HepG2 (cell line): Measurements from ENCODE around the gene MXI1. TPM values are rescaled to one million over a fixed set of nuclear protein-coding genes. Genes with fewer than 3 reads are reported as not detected.

Source experiments
- ATF1 ChIP-seq: IDR thresholded peaks from 2 replicates; pipeline ENCODE4 v1.6.1; 2016; ENCODE audit warnings: mild to moderate bottlenecking, control low read depth
- BRCA1 ChIP-seq: sonication (generic); formaldehyde crosslinking; IDR thresholded peaks from 2 replicates; pipeline ENCODE4 v1.4.0; 2020; ENCODE audit warnings: missing genetic modification reagents
- CBFB ChIP-seq: sonication (generic); formaldehyde crosslinking; IDR thresholded peaks from 2 replicates; pipeline ENCODE4 v1.4.0; 2020; ENCODE audit warnings: missing genetic modification reagents
- CREM ChIP-seq, 2 experiments: sonication (generic) in 1 of 2; formaldehyde crosslinking in 1 of 2; IDR thresholded peaks; 2 replicates each; pipeline versions ENCODE4 v1.4.0 to v1.6.1; 2016 to 2020; ENCODE audit warnings: antibody characterized with exemption in 1 of 2, mild to moderate bottlenecking in 1 of 2, missing genetic modification reagents in 1 of 2
- ELF1 ChIP-seq: sonication (generic); formaldehyde crosslinking; IDR thresholded peaks from 2 replicates; pipeline ENCODE4 v1.4.0; 2020; ENCODE audit warnings: missing genetic modification reagents
- ELF3 ChIP-seq: IDR thresholded peaks from 2 replicates; pipeline ENCODE4 v1.6.1; 2016; ENCODE audit warnings: missing genetic modification reagents, missing compliant biosample characterization
- GATAD1 ChIP-seq: IDR thresholded peaks from 2 replicates; pipeline ENCODE4 v1.6.1; 2016; ENCODE audit warnings: missing genetic modification reagents, missing compliant biosample characterization
- HNRNPLL ChIP-seq: fragments of 200-400 bp; formaldehyde crosslinking; IDR thresholded peaks from 2 replicates; pipeline ENCODE4 v1.6.1; 2017; ENCODE audit warnings: mild to moderate bottlenecking, low read depth, low read length; ENCODE audit not compliant: poor library complexity, severe bottlenecking
- MED1 ChIP-seq: sonication (generic); formaldehyde crosslinking; IDR thresholded peaks from 2 replicates; pipeline ENCODE4 v1.4.0; 2020; ENCODE audit warnings: missing genetic modification reagents
- MLX ChIP-seq: IDR thresholded peaks from 2 replicates; pipeline ENCODE4 v1.6.1; 2016
- NAIF1 ChIP-seq: sonication (generic); formaldehyde crosslinking; IDR thresholded peaks from 2 replicates; pipeline ENCODE4 v1.5.0; 2020; ENCODE audit warnings: mild to moderate bottlenecking, missing genetic modification reagents, borderline replicate concordance
- RFXANK ChIP-seq: IDR thresholded peaks from 2 replicates; pipeline ENCODE4 v1.6.1; 2016
- RXRA ChIP-seq: sonication (generic); formaldehyde crosslinking; IDR thresholded peaks from 2 replicates; pipeline ENCODE4 v1.5.1; 2020; ENCODE audit warnings: missing genetic modification reagents
- SOX6 ChIP-seq, 2 experiments: fragments of 450-650 bp in 1 of 2; sonication (generic) in 1 of 2; formaldehyde crosslinking in 1 of 2; IDR thresholded peaks; 2 replicates each; pipeline versions ENCODE4 v1.4.0 to v1.6.1; 2017 to 2020; ENCODE audit warnings: antibody characterized with exemption in 1 of 2, mild to moderate bottlenecking in 1 of 2, missing genetic modification reagents in 1 of 2
- SP4 ChIP-seq: sonication (generic); formaldehyde crosslinking; IDR thresholded peaks from 2 replicates; pipeline ENCODE4 v1.8.1; 2023; ENCODE audit warnings: mild to moderate bottlenecking, missing genetic modification reagents
- SUZ12 ChIP-seq: fragments of 150-350 bp; IDR thresholded peaks from 2 replicates; pipeline ENCODE4 v1.6.1; 2014; ENCODE audit warnings: low read depth, low read length
- THAP11 ChIP-seq: IDR thresholded peaks from 2 replicates; pipeline ENCODE4 v1.6.1; 2016; ENCODE audit warnings: missing biosample characterization, missing genetic modification reagents
- THAP7 ChIP-seq: sonication (generic); formaldehyde crosslinking; IDR thresholded peaks from 2 replicates; pipeline ENCODE4 v1.8.1; 2023; ENCODE audit warnings: mild to moderate bottlenecking, missing genetic modification reagents
- UBTF ChIP-seq: sonication (generic); formaldehyde crosslinking; IDR thresholded peaks from 2 replicates; pipeline ENCODE4 v1.4.0; 2020; ENCODE audit warnings: mild to moderate bottlenecking, missing genetic modification reagents
- ZFP90 ChIP-seq: sonication (generic); formaldehyde crosslinking; IDR thresholded peaks from 2 replicates; pipeline ENCODE4 v1.8.0; 2022; ENCODE audit warnings: missing genetic modification reagents, mild to moderate bottlenecking, inconsistent platforms, borderline replicate concordance
- ZNF207 ChIP-seq: fragments of 450-650 bp; IDR thresholded peaks from 2 replicates; pipeline ENCODE4 v1.6.1; 2016; ENCODE audit warnings: antibody characterized with exemption, borderline replicate concordance
- ZNF687 ChIP-seq: sonication (generic); formaldehyde crosslinking; IDR thresholded peaks from 2 replicates; pipeline ENCODE4 v1.5.1; 2020; ENCODE audit warnings: mild to moderate bottlenecking, missing genetic modification reagents, moderate library complexity
- ZSCAN22 ChIP-seq: sonication (generic); formaldehyde crosslinking; IDR thresholded peaks from 2 replicates; pipeline ENCODE4 v1.4.0; 2020; ENCODE audit warnings: mild to moderate bottlenecking, missing genetic modification reagents
- polyA plus RNA-seq, 8 experiments: library from polyadenylated mRNA; depleted of rRNA in 3 of 8; stranded (reverse) in 7 of 8; unstranded in 1 of 8; fragments of >200 nt; fragmentation: Illumina TruSeq in 4 of 8; extraction: Trizol in 4 of 8; gene quantifications; 2 replicates each; pipeline versions ENCODE4 v1.2.1 to v1.2.3, GENCODE V29; 2011 to 2016; ENCODE audit warnings: low read depth in 4 of 8, missing spikeins in 1 of 8, mixed read lengths in 1 of 8; ENCODE audit not compliant: insufficient read depth in 1 of 8
- total RNA-seq, 5 experiments: library from RNA; depleted of rRNA; stranded (reverse); fragments of >200 nt; fragmentation: Illumina TruSeq; extraction: Trizol; gene quantifications; 2 replicates each; pipeline ENCODE4 v1.2.3, GENCODE V29; 2016; ENCODE audit warnings: low read depth in 1 of 5

The MXI1 gene
- total and polyA plus RNA-seq, 2 of the 13 experiments (the other 11 are each of a cell fraction or from before 2014, with no cell fraction given) = 6.6 to 22.0 TPM

GRCh38 chr10:110225756-110226542 is 18.5 kb downstream of the MXI1 start (continued):
- TF ChIP-seq ZNF687 (CRISPR knock-in tag) = peak; percentile 47; the same call in 1 of the 2 replicates
- TF ChIP-seq THAP11 (CRISPR knock-in tag) = peak; percentile 96
- peak; percentile 98 for TF ChIP-seq HNRNPLL
- 0 out of 2 replicates have a peak, but pooled peaks have one; percentile 22 for TF ChIP-seq CBFB
- TF ChIP-seq SOX6 (IDR thresholded peaks at IDR 0.05) = no peak
- TF ChIP-seq SOX6 (CRISPR knock-in tag; IDR thresholded peaks at IDR 0.05) = peak; percentile 18; the same call in 1 of the 2 replicates
- peak; percentile 97 for TF ChIP-seq NAIF1 (CRISPR knock-in tag)
- 0 out of 2 replicates have a peak, but pooled peaks have one; percentile 57 for TF ChIP-seq BRCA1
- TF ChIP-seq SUZ12 = peak; percentile 78
- peak; percentile 50 for TF ChIP-seq UBTF
- no peak for TF ChIP-seq THAP7 (CRISPR knock-in tag)
- peak; percentile 48 for TF ChIP-seq GATAD1 (CRISPR knock-in tag)
- TF ChIP-seq MLX (CRISPR knock-in tag) = no peak
- peak; percentile 76 for TF ChIP-seq ATF1 (CRISPR knock-in tag)
- peak; percentile 84 for TF ChIP-seq ELF1 (CRISPR knock-in tag)
- TF ChIP-seq ZSCAN22 = no peak
- no peak for TF ChIP-seq ZNF207
- TF ChIP-seq SP4 (CRISPR knock-in tag) = peak; percentile 75
- no peak for TF ChIP-seq RFXANK (CRISPR knock-in tag)
- TF ChIP-seq MED1 = 0 out of 2 replicates have a peak, but pooled peaks have one; percentile 7
- TF ChIP-seq ZFP90 (CRISPR knock-in tag) = no peak
- TF ChIP-seq RXRA (CRISPR knock-in tag) = peak; percentile 26; the same call in 1 of the 2 replicates
- peak; percentile 95 for TF ChIP-seq CREM (IDR thresholded peaks at IDR 0.05)
- no peak for TF ChIP-seq CREM (CRISPR knock-in tag; IDR thresholded peaks at IDR 0.05)
- peak; percentile 6; the same call in 1 of the 2 replicates for TF ChIP-seq ELF3 (CRISPR knock-in tag)
